RPMI7951 (cell line): ENCODE data around the gene LRPPRC. TPM values are rescaled to one million over a fixed set of nuclear protein-coding genes. Genes with fewer than 3 reads are reported as not detected.
"Not testable (repeated sequence)": the region's sequence is repeated elsewhere in the genome, so short reads cannot be mapped to it uniquely, and the experiment has no call there.

Experiments
- DNase-seq: peaks from one replicate; pipeline ENCODE4 v3.0.0-alpha.2; 2012; ENCODE audit warnings: low read depth
- total RNA-seq: library from RNA; depleted of rRNA; stranded (reverse); fragments of >200 nt; shearing (Covaris generic); gene quantifications from 2 replicates; pipeline ENCODE4 v1.2.3, GENCODE V29; 2014; rRNA removed

The LRPPRC gene
- total RNA-seq, result 43.6 and 50.5 TPM in 2 replicates

DNA sequence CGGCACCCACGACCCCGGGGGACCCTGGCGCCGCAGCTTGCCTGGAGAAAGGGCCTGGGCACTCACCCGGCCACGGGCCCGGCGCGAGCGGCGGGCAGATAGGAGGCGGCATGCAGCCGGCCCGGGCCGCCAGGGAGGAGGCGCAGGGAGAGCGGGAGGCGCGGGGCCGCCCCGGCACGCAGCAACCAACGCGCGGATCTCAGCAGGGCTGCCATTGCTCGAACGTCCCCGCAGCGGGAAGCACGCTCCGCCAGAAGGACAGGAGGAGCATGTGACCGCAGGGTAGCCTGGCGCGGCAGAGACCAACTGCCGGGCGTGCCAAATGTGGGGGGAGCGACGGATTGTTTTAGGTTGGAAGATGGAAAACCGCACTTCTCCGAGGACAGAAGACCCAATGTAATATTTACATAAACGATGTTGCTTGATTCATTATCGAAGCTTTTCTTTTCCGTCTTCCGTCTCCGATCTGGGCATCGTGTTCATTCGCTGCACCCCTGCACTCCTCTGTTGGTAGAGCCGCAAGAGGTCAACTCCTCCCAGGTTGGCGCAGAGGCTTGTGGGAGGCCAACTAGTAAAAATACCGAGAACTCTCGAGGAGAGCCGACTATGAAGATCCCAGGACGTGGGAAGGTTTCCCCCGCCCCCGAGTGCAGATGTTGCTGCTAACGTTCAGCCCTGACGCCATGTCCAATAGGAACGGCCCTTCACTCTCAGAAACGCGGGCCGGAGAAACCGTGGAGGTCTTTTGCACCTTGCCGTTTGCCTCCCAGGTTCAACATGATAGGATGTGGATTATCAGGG, at the start of gene LRPPRC:
LRPPRC (minus strand) TSS at position 257 of the 801 bp plus-strand sequence; CDS start at position 215, 42 bp downstream.
- peak; percentile 97 for DNase-seq

DNA sequence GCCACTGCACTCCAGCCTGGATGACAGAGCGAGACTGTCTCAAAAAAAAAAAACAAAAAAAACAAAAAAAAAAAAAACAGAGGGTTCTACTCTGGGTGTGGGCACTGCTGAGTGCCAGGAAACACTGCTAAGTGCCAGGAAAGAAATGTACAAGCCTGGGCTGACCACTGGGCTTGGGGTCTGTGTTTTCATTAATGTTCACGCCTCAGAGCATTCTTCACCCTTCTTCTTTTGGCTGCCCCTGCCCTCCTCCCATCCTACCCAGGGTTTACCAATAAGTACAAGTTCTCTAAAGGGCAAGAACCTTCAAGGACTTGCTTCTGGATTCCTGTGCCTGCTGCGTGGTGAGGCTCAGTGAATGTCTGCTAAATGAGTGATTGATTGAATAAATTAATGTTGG, 49.3 kb upstream of the LRPPRC start:
- DNase-seq, result no peak

DNA sequence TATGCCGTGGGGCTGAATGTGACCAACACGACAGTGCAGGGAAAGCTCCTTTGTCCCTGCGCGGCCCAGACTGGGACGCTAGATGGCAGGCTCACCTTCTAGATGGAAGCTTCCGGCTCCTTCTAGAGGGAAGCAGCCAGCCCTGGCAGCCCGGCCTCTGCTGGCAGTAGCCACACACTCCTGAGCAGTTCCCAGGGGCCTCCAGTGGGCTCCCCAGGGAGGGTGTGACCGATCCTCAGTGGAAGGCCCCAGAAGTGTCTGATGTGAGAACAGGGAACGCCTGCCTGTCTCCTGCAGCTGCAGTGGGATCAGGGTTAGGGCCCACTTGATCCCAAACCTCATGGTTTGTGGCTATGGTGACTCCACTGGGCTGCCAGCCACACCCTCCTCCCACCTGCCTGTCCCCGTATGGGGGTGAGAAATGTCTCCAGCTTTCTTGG, 48.5 kb upstream of the LRPPRC start:
- DNase-seq, result peak; percentile 80

DNA sequence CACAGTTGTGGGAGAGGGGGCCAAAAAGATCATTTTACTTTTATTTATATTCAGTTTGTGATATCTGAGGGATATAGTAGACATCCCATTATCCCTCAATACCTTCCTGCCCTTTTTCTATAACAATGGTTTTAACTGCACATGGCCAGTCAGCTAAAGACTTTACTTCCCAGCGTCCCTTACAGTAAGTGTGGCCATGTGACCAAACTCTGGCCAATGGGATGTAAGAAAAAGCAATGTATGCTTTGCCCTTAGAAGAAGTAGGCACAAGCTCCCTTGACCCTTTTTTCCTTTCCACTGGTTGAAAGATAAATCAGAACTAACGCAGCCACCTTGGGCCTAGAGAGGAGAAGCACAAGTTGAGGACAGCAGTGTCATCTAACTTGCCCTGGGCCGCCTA, 44.6 kb upstream of the LRPPRC start:
- DNase-seq, result no peak

DNA sequence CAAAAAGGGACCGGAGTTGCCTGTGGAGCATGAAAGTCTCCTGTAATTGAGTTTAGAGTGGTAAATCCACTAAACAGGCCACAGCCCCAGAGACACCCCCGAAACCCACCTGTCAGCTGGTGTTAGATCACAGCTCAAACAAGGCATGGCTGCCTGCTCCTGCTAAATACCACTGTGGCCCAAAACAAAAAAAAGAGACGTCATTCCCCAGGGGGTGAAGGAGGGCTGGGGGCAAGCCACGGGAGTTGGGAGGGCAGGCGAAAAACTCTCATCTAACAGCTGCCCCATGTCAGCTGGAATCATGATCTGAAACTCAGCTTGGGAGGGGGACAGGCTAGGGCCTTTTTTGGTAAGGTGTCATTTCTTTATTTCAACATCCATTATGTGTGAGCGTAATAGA, 42.5 kb upstream of the LRPPRC start:
- DNase-seq, result no peak

DNA sequence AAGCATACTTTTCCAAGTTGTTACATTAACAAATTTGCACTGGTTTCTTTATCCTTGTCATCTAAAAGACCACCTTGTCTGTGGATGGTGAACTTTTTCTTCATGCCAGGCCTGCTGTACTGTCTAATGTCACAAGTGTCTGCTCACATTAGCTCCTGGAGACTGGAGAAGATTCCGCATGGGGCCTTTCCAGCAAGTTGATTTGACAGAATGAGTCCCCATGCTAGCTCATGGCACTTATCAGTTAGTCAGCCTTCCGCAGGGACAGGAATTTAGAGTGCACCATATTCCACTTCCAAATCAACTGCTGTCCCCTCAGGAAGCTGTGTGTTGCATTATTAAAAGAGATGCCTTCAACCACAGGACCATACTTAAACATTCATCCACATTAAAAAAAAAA, 41.4 kb upstream of the LRPPRC start:
- DNase-seq, result no peak

DNA sequence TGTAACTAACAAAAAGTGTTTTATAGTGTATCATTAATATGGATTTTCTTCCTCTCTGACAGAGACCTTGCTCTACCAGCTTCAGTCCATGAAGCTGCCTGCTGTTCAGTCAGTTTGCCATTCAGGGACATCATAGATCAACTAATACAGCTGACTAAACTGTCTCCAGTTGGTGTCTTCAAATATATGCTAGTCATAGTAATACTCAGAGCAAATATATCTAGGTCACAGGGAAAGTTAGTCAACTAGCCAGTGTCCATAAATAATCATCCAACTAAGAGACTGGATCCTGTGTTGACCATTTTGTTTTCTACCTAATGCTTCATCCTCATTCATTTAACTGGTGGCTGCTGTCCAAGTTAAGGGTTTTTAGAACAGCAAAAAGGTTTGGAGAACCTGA, 38.2 kb upstream of the LRPPRC start:
- no peak for DNase-seq

DNA sequence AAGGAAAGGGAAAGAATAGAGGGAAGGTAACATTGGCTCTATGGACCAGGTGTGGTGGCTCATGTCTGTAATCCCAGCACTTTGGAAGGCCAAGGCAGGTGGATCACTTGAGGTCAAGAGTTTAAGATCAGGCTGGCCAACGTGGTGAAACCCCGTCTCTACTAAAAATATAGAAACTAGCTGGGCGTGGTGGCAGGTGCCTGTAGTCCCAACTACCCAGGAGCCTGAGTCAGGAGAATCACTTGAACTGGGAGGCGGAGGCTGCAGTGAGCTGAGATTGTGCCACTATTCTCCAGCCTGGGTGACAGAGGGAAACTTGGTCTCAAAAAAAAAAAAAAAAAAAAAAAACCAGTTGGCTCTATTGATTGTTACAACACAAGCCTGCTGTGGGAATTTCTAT, 31.3 kb upstream of the LRPPRC start:
- not testable (repeated sequence) for DNase-seq

DNA sequence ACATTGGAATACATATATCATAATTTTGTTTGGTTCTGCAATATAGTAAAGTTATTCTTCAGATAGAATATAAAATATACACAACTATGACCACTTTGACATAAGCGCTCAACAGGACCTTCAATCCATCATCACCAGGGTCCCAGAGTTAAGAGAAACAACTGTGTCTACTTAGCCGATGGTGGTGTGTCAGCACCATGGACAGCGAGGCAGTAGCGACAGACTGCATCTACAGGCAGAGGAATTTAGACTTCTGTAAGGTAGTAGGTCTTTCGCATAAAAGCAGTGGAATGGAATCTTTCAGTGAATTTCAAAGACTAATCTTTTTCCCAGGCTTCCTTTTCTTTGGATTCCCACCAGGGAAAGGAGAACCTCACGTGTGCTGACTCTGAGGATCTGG, 20.5 kb upstream of the LRPPRC start:
- DNase-seq, result peak; percentile 53

DNA sequence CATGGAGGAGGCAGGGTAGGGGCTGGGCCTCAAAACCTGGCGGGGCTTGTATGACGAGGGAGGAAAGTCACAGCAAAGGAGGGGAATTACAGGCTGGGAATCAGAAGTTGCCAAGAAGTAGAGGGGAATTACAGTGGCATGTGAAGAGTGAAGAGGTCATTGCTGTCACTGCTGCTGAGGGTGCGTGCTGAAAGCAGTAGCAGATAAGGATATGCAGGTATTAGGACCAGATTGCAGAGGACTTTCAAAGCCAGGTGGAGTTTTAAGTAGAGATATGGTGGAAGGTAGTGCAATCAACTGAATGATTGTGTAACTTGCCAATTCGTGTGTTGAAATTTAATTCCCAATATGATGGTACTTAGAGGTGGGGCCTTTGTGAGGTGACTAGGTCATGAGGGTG, 19.4 kb upstream of the LRPPRC start:
- DNase-seq, result no peak

DNA sequence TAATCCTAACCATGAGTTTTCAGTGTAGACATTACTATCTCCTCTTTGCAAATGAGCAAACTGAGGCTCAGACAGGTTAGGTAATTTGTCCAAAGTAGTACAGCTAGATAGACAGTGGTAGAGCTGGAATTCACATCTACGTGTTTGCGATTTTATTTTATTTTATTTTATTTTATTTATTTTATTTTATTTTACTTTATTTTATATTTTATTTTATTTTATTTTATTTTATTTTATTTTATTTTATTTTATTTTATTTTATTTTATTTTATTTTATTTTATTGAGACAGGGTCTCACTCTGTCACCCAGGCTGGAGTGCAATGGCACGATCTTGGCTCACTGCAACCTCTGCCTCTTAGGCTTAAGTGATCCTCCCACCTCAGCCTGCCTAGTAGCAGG, 17.4 kb upstream of the LRPPRC start:
- DNase-seq, result not testable (repeated sequence)

DNA sequence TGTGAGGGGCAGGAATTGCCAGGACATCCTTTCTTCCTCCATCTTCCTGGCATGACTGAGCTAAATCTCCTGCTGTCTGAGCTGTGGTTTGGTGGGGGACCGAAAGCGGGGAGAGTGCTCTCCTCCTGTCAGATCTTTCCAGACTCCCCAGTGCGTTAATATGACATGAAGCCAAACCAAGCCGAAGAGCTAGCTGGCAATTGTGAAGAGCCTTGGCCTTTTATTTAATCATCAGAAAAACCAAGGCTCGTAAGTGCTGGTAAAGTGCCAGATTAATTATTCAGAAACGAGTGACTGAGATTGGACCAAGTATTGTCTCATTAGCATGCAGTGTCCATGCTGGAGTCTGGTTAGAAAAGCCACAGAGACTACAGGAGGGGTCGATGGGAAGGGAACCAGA, 14.5 kb upstream of the LRPPRC start:
- no peak for DNase-seq

DNA sequence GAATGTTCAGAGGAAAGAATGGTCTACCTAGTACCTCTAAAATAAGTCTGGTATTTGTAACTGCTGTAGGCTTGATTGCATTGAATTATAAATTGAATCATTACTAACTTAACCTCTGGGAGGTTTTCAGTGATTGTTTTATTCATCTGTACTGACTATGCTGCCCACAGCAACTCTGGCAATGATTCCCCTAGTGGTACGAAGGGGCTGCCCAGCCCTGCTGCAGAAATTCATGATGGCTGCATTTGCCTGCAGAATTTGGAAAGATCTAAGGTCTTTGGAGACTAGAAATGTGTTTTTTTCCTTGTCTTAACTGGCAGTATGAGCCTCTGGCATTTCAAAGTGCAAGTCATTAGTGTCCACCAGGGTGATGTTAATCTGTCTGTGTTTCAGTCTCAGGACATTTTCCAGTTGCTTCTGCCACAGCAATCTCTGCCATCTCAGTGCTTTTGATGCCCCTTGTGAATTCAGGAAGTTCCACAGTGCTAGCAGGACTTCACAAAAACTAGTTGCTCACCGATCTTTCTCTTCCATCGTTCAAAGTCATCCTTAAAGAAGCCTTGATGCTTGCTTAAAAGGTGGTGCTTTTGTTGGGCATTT, 13.4 kb upstream of the LRPPRC start:
- no peak for DNase-seq

DNA sequence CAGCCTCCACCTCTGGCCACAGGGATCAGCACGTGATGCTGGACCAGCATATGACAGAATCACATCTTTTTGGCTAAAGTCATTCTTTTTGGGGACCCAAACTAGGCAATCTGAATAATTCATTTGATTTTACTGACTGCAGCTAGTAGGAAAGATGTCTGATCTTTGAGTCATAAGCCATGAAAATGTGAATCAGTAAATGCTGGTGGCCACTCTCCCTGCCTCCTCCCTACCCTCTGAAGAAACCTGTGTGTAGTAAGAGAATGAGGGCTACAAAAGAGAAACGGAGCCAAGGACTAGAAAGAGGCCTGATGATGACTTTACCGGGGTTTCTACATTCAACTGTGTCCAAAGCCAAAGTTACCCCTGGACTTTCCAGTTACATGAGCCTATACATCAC, 10.1 kb upstream of the LRPPRC start:
- no peak for DNase-seq

DNA sequence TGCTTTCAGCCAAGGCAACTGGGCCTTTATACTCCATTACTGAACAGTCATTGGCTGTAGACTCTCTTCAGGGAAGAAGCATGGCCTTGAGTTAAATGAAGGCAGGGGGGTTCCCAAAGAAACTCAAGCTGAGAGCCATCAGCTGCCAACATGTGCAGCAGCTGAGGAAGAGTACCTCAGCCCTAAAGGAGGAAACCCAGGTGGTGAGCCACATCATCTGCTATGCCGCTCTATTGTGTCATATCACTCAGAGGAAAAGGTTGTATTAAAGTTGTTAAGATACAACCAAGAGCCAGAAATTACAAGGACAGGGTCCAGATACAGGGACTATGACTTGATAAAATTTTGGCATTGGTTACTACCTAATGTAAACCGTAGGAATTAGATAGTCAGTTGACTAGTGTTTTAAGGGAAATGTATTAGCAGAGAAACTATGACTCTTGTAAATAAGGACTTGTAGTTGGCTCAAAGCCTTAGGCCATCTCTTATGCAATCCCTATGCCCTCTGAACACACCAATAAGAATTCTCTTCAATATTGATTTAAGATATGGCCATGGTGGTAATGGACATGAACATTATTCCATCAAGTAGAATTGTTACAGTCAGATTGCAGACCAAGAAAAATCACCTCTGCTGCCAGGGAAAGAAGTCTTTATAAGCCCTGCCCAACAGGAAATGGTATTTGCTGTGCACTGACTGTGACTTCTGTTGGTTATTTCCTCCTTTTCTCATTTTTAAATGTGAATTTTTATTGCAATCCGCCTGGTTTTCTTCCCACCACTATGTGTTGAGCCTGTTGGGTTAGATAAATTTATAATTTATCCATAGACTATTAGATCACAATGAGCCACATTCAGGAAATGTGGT, 9.2 kb upstream of the LRPPRC start:
- DNase-seq, result no peak

DNA sequence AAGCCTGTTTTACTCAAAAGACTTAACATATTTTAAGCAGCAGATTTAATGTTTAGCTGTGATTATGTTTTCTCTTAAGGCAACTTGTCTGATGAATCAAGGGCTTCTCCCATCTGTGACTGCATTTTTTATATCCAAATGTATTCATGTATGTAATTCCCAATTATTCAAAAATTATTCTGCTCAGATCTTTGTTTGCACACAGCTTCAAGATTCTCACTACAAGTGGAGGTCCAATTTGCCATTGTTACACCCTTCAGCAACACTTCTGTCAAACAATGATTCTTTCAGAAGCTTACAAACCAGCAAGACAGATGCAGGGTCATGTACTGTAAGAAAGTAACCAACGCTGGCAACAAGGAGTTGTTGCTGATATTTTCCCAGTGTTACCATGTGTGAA, 5.9 kb upstream of the LRPPRC start:
- no peak for DNase-seq

DNA sequence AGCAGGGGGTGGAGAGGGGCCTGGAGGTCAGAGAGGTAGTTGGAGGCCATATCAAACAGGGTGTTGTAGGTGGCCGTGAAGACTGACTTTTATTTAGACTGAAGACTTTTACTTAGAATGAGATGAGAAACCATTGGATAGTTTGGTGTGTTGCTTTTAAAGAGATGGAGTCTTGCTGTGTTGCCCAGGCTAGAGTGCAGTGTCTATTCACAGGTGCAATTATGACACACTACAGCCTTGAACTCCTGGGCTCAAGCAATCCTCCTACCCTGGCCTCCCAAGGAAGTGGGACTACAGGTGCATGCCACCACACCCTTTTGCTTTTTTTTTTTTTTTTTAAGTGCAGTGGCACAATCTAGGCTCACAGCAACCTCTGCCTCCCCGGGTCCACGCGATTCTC, 2.5 kb upstream of the LRPPRC start:
- no peak for DNase-seq

DNA sequence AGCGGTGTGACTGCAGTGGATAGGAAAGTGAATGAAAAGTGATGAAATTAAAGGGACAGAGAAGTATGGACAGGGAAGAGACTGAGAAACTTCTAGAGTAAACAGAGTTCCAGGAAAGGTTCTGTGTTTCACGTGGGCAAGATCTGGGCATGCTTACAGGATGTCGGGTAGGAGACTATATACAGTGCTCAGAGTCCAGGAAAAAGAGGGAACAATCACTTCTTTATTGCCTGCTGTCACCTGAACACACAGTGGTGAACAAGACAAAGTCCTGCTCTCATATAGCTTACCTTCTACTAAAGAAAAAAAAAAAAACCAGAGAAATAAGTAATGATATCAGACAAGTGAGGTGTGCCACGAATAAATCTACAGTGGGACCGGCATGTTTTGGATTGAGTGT, 2.4 kb downstream of the LRPPRC start:
- DNase-seq, result no peak

DNA sequence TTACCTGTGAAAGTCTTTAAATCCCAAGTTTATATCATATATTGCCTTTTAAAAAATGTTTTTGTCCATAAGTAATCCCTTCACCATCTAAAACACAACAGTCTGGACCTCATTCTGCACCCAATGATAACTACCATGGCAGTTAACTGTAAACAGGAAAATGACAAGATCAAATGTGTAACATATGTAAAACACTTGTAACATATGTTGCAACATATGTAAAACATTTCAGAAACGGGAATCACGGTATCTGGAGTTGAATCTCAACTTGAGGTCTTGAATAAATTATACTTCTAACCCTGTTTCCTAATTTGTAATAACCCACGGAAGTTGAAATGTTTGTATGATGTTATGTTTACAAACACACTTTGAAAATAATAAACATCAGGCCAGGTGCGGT, 6.2 kb downstream of the LRPPRC start:
- DNase-seq, result no peak

DNA sequence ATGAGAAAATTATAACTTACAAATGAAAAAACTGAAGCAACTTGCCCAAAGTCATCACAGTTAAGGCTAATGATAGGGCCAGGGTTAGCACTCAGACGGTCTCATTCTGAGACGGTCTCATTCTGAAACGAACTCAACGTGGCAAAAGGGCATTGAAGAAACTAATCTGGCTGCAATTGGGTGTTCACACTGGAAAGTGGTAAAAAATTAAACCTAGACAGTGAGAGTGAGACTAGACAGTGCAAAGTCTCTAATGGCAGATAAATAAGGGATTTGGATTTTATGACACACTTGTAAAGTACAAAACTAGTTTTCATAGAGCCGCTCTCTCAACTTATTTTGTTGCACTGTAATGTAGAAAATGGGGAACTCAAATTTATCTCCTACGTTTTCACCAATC, 9.2 kb downstream of the LRPPRC start:
- DNase-seq, result no peak

DNA sequence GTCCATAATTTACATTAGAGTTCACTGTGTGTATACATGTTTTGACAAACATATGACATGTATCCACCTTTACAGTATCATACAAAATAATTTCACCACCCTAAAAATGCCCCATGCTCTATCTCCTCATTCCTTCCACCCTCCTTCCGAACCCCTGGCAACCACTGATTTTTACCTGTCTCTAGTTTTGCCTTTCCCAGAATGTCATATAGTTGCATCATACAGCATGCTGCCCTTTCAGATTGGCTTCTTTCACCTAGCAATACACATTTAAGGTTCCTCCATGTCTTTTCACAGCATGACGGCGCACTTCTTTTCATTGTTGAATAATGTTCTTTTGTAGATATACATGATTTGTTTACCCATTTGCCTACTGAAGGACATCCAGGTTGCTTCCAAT, 10.4 kb downstream of the LRPPRC start:
- no peak for DNase-seq

DNA sequence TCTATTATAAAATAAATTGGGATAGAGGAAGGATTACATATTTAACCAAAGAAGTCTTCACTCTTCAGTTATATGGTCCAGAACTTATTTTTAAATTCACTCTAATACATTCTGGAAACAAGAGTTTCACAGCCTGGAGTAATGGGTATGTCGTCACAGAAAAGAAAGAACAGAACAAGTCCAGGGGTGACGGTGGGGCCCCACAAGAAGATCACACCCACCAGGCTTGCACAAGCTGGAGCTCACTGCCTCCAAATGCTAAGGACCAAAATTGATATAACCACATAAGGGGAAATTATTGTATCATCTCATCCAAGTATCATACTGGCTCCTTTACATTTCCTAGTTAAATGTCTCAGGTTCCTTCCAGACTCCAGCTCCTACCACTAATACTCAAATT, 11.3 kb downstream of the LRPPRC start:
- DNase-seq, result no peak

DNA sequence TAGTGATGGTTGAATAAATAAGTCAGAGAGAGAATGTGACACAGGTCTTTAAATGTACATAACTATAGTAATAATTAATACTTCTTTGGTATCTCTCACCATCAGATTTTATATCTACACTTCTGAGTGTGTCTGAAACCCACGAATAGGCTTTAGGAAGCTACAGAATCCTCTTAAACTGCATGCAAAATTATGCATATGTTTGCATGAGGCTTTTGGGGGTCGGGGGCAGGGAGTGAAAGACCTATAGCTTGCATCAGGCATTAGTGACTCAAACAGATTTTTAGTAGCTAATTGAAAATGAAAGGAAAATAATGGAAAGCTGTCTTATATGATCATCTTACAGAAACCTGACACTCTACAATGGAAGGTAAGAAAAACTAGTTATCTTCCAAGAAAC, 14.9 kb downstream of the LRPPRC start:
- DNase-seq, result no peak
